NCI-H524 (cell line): ENCODE measurements around the gene KDM1B.

Experiments
- DNase-seq, 2 experiments: peaks; one replicate each; lab custom pipeline; 2025; lab: John Stamatoyannopoulos, UW

KDM1B gene

DNA sequence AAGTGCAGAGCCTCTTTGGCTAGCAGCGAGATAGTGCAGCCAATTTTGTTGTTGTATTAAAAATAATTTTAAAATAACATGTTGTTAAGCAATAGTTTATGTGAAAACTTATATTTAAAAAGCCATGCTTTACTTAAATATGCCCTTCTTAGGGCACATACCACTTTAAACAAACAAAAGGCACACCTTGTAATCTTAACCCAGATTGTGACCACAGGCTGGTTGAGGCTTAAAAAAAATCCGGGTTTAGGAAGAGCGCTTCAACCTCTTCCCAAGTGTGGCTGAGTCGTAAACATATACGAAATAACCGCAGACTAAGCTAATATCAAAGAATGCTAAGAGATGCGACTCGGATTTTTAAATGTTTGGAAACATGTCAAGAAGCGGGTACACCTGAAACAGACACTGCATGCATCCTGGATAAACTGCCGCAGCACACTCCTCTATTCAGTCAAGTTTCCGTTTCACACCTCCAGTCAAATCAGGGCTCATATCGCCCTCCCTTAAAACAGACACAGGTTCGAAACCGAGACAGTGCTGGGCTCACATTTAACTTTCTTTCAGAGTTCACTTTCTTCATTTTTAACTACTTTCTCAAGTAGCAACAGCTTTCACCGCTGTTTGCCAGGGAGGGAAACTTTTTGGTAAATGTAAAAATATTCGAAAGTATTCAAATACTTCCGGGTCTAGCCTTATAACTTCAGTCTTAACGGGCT is 107.6 kb downstream of the KDM1B start:
- peak in 1 of 2 experiments; percentile 12 for DNase-seq

GRCh38 chr6:18263418-18264218 is 108.4 kb downstream of the KDM1B start:
- peak; percentile 27 to 50 for DNase-seq

DNA sequence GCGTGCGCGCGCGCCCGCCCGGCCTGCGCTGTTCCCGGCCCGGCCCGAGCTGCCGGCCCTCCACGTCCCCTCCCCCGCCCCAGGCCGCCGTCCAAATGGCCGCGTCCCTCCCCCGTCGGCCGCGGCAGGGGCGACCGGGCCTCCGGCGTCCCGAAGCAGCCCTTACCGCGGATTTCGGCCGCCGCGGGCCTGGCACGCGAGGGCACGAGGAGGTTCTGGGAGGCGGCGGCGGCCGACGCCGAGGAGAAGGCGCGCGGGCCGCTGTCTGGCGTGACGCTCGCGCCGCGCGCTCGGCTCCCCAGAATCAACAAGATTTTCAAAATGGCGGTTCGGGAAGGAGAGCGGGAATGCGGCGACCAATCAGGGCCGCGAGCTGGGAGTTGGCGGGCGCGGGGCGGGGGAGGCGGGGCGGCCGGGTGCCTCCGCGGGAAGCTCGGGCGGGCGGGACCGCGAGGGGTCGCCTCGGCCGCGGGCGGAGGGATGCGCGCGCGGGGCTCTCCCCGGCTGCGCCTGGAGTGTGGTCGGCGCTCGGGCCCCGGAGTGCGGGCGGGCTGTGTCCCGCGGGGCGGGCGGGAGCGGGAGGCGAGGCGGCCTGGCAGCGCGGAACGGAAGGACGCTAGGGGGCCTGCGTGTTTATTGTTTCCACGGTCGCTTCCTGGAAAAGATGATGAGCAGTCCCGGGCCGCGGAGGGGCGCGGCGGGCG is 109.1 kb downstream of the KDM1B start, which contains the start of gene DEK:
Gene DEK, minus strand, starts transcription at position 312 of the 704 bp plus-strand sequence. CDS start 543 bp downstream, outside the sequence.
- DNase-seq, result peak; percentile 85 to 87

DNA sequence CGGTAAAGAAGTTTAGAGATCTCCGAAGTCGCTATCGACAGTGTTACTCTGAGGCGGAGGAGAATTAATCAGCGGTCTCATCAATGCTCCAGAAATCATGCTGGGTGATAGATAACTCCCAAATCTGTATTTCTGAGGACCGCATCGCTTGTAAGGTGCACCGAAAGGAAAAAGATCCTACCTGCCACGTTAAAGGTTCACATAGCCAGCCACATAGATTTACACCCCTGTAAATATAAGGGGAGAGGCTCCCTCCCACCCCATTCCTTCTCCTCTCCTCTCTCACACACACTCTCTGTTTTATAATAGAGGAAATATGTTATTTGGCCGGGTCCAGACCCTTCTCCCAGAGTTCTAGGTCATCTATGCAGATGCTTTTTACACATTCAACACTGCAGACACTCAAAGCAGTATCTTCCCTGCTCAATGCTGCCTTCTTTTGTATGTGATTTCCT is 109.7 kb downstream of the KDM1B start:
- DNase-seq, result peak in 1 of 2 experiments; percentile 45

GRCh38 chr6:18265787-18266522 is 110.7 kb downstream of the KDM1B start:
- DNase-seq, result no peak

DNA sequence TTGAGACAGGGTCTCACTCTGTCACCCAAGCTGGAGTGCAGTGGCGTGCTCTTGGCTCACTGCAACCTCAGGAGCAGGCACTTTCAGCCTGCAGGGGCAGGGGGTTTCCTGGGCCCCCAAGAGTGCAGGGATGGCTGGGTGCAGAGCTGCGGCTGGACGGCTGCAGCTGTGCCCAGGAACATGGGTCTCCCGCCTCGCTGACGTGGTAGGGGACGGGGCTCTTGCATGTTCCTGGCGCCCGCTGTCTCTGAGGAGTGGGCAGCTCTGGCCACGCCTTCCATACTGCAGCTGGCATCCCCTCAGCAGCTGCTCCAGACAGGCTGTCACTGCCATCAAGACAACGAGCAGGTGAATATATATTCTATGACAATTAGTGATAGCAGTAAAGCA is 111.3 kb downstream of the KDM1B start:
- peak in 1 of 2 experiments; percentile 64 for DNase-seq

DNA sequence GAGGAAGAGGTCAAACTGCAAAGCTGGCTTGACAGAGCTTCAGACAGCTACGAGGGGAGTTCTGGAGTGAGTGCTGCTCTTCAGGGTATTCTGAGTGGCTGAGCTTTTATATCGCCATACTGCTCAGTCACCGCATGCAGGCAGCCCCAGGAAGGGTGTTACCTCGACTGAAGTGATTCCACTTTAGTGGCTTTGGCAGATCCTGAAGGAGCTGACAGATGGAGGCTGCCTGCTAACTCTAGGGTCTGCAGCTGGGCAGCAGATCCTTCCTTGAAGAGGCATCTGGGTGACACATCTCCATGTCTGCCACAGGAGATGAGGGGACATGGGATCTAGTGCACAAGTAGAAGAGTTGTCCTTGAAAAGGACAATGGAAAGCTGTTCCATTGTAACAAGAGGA is 112.8 kb downstream of the KDM1B start:
- peak; percentile 93 to 98 for DNase-seq

GRCh38 chr6:18269253-18269652 is 114.0 kb downstream of the KDM1B start:
- no peak for DNase-seq

DNA sequence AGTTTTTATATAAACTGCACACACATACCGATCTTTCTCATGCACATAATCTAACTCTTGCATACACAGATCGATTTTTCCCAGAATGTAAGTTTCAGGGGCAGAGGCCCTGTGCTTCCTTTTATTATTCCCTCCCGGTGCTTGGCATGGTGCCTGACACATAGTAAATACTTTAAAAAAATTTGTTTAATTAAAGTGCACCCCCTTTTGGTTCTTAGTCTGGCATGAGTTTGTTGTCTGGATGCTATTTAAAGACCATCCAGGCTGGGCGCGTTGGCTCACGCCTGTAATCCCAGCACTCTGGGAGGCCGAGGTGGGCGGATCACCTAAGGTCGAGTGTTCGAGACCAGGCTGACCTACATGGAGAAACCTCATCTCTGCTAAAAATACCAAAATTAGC is 114.5 kb downstream of the KDM1B start:
- no peak for DNase-seq

- no peak for DNase-seq
Observed at GRCh38 chr6:18270216-18270615, 115.0 kb downstream of the KDM1B start.
